NCI-H187 (cell line): ENCODE results near the gene CLCNKA.

ENCODE experiments used
- DNase-seq, 2 experiments: peaks; one replicate each; lab custom pipeline; 2025; lab: John Stamatoyannopoulos, UW

Gene CLCNKA

GRCh38 chr1:16078925-16079656 lies 57.3 kb downstream of the CLCNKA start:
- DNase-seq = peak; percentile 12 to 42

GRCh38 chr1:16080422-16081150 lies 58.8 kb downstream of the CLCNKA start:
- DNase-seq = no peak

GRCh38 chr1:16081636-16082035 lies 59.8 kb downstream of the CLCNKA start:
- no peak for DNase-seq

GRCh38 chr1:16082283-16083038 lies 60.6 kb downstream of the CLCNKA start:
- DNase-seq = no peak

GRCh38 chr1:16083486-16083885 lies 61.6 kb downstream of the CLCNKA start:
- no peak for DNase-seq
